Sigmoid colon (tissue), 4 donors: ENCODE results near the gene MYLK.

Experiments used
- EP300 ChIP-seq, 4 donors: sonication (generic); formaldehyde crosslinking; IDR thresholded peaks; one replicate each; pipeline ENCODE4 v1.6.1; 2017; ENCODE audit warnings: antibody characterized with exemption in 4 of 4
- POLR2AphosphoS5 ChIP-seq, 4 donors: sonication (generic); formaldehyde crosslinking; IDR thresholded peaks; one replicate each; pipeline ENCODE4 v1.6.1; 2017; ENCODE audit warnings: antibody characterized with exemption in 4 of 4
- TF ChIP-seq, protein P1 (sequence below), 4 experiments: fragments of 450-650 bp in 3 of 4; fragments of 200-600 bp in 1 of 4; IDR thresholded peaks; one replicate each; pipeline ENCODE4 v1.5.1; 2016 to 2019; ENCODE audit warnings: antibody characterized with exemption in 4 of 4, mild to moderate bottlenecking in 3 of 4, moderate library complexity in 2 of 4

DNA sequence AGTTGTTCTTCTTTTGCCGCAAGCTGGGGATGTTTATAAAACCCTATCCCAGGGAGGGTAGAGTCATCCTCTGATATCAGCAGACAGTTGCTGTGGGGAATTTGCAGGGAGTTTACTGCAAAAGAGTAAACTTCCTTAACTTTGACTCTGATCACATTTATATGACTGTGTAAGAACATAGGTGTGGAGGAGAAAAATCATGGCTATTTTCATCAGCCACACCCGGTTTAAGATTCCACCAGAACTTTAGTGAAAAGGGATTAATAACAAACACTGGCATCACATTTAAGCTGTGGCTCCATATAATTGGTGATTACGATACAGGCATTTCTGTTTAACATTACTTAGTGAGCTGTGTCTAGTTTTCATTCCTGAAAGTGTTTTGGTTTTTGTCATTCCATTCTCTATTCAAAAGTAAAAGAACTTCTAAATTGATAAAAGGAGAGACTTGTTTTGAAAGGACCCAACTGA, 143.1 kb downstream of the MYLK start:
- TF ChIP-seq, protein P1, sequence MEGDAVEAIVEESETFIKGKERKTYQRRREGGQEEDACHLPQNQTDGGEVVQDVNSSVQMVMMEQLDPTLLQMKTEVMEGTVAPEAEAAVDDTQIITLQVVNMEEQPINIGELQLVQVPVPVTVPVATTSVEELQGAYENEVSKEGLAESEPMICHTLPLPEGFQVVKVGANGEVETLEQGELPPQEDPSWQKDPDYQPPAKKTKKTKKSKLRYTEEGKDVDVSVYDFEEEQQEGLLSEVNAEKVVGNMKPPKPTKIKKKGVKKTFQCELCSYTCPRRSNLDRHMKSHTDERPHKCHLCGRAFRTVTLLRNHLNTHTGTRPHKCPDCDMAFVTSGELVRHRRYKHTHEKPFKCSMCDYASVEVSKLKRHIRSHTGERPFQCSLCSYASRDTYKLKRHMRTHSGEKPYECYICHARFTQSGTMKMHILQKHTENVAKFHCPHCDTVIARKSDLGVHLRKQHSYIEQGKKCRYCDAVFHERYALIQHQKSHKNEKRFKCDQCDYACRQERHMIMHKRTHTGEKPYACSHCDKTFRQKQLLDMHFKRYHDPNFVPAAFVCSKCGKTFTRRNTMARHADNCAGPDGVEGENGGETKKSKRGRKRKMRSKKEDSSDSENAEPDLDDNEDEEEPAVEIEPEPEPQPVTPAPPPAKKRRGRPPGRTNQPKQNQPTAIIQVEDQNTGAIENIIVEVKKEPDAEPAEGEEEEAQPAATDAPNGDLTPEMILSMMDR (IDR thresholded peaks at IDR 0.05): no peak
- TF ChIP-seq EP300 (IDR thresholded peaks at IDR 0.05) (no peak), POLR2AphosphoS5 (IDR thresholded peaks at IDR 0.05) (no peak)
